IPS-15b (cell line): ENCODE data around the gene RAB8A.
"Not testable (repeated sequence)": the region's sequence is repeated elsewhere in the genome, so short reads cannot be mapped to it uniquely, and the experiment has no call there.

Source experiments
- H3K27me3 ChIP-seq: one replicate; pipeline ENCODE4 v1.6.1; 2013; ENCODE audit warnings: low read length; ENCODE audit not compliant: control insufficient read depth, insufficient read depth
- H3K36me3 ChIP-seq: one replicate; pipeline ENCODE4 v1.6.1; 2013; ENCODE audit warnings: low read length; ENCODE audit not compliant: control insufficient read depth, insufficient read depth
- H3K4me1 ChIP-seq: one replicate; pipeline ENCODE4 v1.6.1; 2013; ENCODE audit warnings: mild to moderate bottlenecking, low read length; ENCODE audit not compliant: control insufficient read depth, insufficient read depth
- H3K4me3 ChIP-seq: one replicate; pipeline ENCODE4 v1.5.1; 2013; ENCODE audit warnings: low read depth, low read length
- H3K9ac ChIP-seq: one replicate; pipeline ENCODE4 v1.6.1; 2013; ENCODE audit warnings: low read depth, mild to moderate bottlenecking, low read length
- H3K9me3 ChIP-seq: one replicate; pipeline ENCODE4 v1.6.1; 2013; ENCODE audit warnings: mild to moderate bottlenecking, low read length; ENCODE audit not compliant: control insufficient read depth, insufficient read depth

RAB8A gene

DNA sequence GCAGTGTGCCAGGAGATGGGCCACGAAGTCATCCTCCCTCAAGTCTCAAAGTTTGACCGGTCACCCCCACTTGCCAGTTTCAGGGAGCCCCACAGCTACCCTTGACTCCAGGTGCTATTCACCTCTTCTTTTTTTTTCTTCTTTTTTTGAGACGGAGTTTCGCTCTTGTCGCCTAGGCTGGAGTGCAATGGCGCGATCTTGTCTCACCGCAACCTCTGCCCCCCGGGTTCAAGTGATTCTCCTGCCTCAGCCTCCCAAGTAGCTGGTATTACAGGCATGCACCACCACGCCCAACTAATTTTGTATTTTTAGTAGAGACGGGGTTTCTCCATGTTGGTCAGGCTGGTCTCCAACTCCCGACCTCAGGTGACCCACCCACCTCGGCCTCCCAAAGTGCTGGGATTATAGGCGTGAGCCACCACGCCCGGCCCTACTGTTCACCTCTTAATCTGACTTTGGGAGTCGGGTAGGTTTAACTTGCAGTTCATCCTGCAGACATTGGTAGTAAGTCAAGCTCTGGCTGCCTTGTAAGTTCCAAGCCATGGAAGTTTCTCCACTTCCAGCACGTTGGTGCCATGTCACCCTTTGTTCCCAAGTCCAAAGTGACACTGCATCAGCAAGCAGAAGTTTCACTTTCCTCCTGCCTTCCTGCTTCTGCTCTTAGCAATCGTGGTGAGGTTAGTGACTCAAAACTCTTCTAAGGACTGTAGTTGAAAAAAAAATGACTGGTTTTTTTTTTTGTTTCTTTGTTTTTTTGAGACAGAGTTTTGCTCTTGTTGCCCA, 7.6 kb downstream of the RAB8A start:
- H3K4me3 ChIP-seq, H3K27me3 ChIP-seq, H3K9me3 ChIP-seq, H3K4me1 ChIP-seq, H3K9ac ChIP-seq: not testable (repeated sequence)
- H3K36me3 ChIP-seq = peaks cover 47% of the 10 kb centered on the region

GRCh38 chr19:16121141-16121540, 9.5 kb downstream of the RAB8A start:
- Histone ChIP-seq H3K4me1 (no peaks in the 10 kb centered on the region), H3K27me3 (no peaks in the 10 kb centered on the region), H3K4me3 (no peak overlapping the region), H3K36me3 (peaks cover 62% of the 10 kb centered on the region), H3K9ac (no peak overlapping the region), H3K9me3 (no peaks in the 10 kb centered on the region)

DNA sequence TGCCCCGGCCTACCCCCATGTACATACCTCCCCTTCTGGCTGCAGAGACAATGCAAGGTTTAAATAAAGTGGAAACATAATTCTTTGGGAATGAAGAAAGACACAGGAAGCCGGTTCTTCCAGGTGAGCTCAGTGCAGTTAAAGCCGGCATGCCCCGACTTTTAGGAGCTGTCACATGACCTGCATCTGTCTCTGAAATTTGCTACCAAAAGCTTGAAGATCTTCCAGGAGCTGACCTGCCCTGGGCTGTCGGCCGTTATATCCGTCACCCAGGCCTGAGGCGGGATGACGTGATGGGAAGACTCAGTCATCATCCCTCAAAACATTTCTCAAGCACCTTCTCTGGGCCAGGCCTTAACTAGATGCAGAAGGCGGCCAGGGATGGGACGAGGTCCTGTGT, 10.3 kb downstream of the RAB8A start:
- no peaks in the 10 kb centered on the region for H3K9me3 ChIP-seq
- no peak overlapping the region for H3K4me3 ChIP-seq
- no peaks in the 10 kb centered on the region for H3K4me1 ChIP-seq
- H3K27me3 ChIP-seq = no peaks in the 10 kb centered on the region
- H3K9ac ChIP-seq = no peak overlapping the region
- H3K36me3 ChIP-seq = peaks cover 69% of the 10 kb centered on the region

- no peaks in the 10 kb centered on the region for H3K27me3 ChIP-seq
- H3K36me3 ChIP-seq = peaks cover 83% of the 10 kb centered on the region
- H3K4me1 ChIP-seq = no peaks in the 10 kb centered on the region
- no peak overlapping the region for H3K4me3 ChIP-seq
- H3K9me3 ChIP-seq = no peaks in the 10 kb centered on the region
- H3K9ac ChIP-seq = no peak overlapping the region
Measured at GRCh38 chr19:16124953-16125352, 13.3 kb downstream of the RAB8A start.

- Histone ChIP-seq H3K4me1 (no peaks in the 10 kb centered on the region), H3K36me3 (peaks cover 86% of the 10 kb centered on the region), H3K9ac (no peak overlapping the region), H3K4me3 (no peak overlapping the region), H3K27me3 (no peaks in the 10 kb centered on the region), H3K9me3 (no peaks in the 10 kb centered on the region)
Measured at GRCh38 chr19:16125737-16126495, 14.2 kb downstream of the RAB8A start.

- H3K4me1 ChIP-seq = no peaks in the 10 kb centered on the region
- H3K9me3 ChIP-seq = no peaks in the 10 kb centered on the region
- H3K36me3 ChIP-seq = peaks cover 80% of the 10 kb centered on the region
- H3K27me3 ChIP-seq = no peaks in the 10 kb centered on the region
- H3K9ac ChIP-seq = no peak overlapping the region
- H3K4me3 ChIP-seq = no peak overlapping the region
Measured at GRCh38 chr19:16127080-16127479, 15.4 kb downstream of the RAB8A start.

- Histone ChIP-seq H3K4me3 (no peak overlapping the region), H3K4me1 (no peaks in the 10 kb centered on the region), H3K36me3 (peaks cover 81% of the 10 kb centered on the region), H3K9me3 (no peaks in the 10 kb centered on the region), H3K9ac (no peak overlapping the region), H3K27me3 (no peaks in the 10 kb centered on the region)
Measured at GRCh38 chr19:16127776-16128371, 16.2 kb downstream of the RAB8A start.

DNA sequence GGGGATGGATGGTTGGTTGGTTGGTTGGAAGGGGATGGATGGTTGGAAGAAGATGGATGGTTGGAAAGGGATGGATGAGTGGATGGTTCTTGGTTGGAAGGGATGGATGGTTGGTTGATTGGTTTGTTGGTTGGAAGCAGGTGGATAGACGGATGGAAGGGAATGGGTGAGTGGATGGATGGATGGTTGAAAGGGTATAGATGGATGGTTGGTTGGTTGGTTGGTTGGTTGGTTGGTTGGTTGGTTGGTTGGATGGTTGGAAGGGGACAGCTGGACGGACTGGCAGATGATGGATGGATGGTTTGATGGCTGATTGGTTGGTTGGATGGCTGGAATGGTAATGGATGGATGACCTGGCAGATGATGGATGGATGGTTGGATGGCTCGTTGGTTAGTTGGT, 20.0 kb downstream of the RAB8A start:
- no peaks in the 10 kb centered on the region for H3K9me3 ChIP-seq
- peaks cover 2% of the 10 kb centered on the region for H3K4me1 ChIP-seq
- H3K36me3 ChIP-seq = peaks cover 63% of the 10 kb centered on the region
- H3K27me3 ChIP-seq = no peaks in the 10 kb centered on the region
- no peak overlapping the region for H3K9ac ChIP-seq
- H3K4me3 ChIP-seq = no peak overlapping the region

- peaks cover 42% of the 10 kb centered on the region for H3K36me3 ChIP-seq
- peaks cover 2% of the 10 kb centered on the region for H3K4me1 ChIP-seq
- H3K27me3 ChIP-seq = no peaks in the 10 kb centered on the region
- no peaks in the 10 kb centered on the region for H3K9me3 ChIP-seq
- H3K9ac ChIP-seq = no peak overlapping the region
- no peak overlapping the region for H3K4me3 ChIP-seq
Measured at GRCh38 chr19:16133818-16134217, 22.1 kb downstream of the RAB8A start.

DNA sequence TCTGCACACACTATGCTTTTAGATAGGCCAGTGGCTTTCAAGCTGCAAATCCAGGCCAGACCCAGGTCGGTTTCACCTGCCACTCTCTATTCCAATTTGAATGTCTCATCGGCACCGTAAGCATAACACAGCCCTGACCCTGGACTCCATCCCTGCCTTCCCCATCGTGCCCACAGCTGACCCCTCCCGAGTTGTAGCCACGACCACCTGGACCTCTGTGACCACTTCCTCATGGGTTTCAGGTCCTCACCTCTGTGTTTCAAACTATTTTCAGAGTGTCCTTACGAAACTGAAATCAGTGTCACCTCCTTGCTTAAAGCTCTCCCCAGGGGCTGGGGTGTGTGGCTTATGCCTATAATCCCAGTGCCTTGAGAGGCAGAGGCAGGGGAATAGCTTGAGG, 22.8 kb downstream of the RAB8A start:
- Histone ChIP-seq H3K4me3 (no peak overlapping the region), H3K36me3 (peaks cover 35% of the 10 kb centered on the region), H3K27me3 (no peaks in the 10 kb centered on the region), H3K4me1 (peaks cover 2% of the 10 kb centered on the region), H3K9ac (no peak overlapping the region), H3K9me3 (no peaks in the 10 kb centered on the region)

DNA sequence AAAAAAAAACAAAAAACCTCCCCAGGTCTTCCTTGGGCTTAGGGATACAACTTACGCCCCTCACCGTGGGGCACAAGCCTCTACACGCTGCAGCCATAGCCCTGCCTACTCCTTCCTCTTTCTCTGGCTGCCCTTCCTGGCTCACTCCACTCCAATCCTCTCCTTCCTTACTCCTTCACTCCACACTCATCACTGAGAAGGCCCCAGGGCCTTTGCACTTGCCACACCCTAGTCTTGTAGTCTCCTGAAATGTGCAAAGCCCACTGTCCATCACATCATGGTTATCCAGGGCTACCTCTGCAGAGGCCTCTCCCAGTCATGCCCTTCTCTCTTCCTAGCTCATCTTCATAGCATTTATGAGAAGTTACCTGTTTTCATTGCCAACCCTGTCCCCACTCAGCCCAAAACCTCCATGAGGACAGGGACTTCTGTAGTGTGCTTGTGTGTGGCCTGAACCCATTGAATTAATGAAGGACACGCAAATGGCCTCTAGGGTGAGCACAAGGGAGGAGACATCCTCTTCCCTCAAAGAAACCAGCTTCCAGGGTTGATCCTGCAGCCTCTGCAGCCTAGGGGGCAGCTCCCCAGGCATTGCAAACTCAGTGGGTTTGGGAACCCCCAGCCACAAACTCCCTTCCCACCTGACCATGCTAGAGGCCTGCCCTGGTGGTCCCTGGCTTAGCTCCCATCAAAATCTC, 23.9 kb downstream of the RAB8A start:
- Histone ChIP-seq H3K4me3 (no peak overlapping the region), H3K9me3 (no peaks in the 10 kb centered on the region), H3K27me3 (no peaks in the 10 kb centered on the region), H3K36me3 (peaks cover 27% of the 10 kb centered on the region), H3K9ac (no peak overlapping the region), H3K4me1 (peaks cover 2% of the 10 kb centered on the region)
